ENCODE results near the gene BAIAP2L2.
A peak's percentile ranks its signal among the peaks of the same experiment; 100 is the strongest.
"Not testable (repeated sequence)": the region's sequence is repeated elsewhere in the genome, so short reads cannot be mapped to it uniquely, and the experiment has no call there.

BAIAP2L2 gene

DNA sequence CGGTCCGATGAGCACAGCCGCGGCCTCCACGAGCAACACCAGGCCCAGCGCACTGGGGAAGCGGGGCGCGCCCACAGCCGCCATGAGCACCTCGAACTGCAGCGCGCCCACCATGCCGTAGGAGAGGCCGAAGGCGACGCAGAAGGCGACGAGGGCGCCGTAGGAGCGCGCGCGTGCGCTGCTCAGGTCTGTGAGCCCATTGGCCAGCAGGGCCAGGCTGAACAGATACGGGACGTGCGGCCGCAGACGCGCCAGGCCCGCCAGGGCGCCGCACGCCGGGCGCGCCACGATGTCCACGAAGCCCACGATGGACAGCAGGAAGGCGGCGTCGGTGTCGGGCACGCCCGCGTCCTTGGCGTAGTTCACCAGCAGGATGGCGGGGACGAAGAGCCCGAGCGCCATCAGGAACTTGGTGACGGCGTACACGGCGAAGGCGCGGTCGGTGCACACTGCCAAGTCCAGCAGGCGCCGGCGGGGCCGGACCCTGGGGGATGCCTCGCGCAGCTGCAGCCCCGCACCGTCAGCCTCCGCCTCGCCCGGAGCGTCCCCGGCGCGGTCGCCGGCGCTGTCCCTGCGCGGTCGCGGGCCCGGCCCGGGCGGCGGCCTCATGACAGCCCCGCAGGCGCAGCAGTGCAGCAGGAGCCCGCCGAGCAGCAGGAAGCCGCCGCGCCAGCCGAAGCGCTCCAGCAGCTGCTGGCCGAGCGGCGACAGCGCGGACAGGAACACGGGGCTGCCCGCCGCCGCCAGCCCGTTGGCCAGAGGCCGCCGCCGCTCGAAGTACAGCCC lies 29.4 kb downstream of the BAIAP2L2 start:
- DNase-seq (ENCODE audit: low read depth): no peak

DNA sequence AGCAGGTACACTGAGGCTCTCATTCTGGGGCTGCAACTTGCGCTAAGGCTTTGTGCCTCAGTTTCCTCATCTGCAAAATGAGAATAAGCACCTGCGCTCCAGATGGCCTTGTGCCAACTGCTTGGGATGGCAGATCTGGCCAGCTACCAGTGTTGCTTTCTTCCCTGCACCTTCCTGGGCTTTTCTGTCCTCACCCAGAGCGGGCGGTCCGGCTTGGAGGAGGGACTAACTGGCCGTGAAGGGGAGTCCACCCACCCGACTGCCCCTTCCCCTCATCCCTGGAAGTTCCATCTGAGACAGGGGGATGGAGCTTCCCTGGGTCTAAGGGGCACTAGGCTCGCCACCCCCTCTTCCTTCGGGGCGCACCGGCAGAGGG lies 30.0 kb downstream of the BAIAP2L2 start:
- no peak for DNase-seq (ENCODE audit: low read depth)

DNA sequence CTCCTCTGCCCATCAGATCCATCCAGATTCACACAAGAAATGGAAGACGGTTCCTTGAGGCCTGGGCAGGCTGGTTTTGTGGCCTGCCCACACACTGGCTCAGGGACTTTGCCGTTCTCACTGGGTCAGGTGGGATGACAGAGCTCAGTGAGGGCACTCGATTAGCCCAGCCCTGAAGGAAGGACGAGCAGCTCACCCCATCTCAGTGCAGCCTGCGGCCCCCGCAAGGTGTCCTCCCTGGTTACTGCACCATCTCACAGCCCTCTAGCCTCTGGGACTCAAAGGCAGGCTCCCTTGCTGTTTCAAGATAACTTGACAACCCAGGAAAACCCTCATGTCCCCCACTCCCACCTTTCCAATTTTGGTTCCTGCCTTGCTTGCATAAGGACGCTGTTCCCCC lies 30.7 kb downstream of the BAIAP2L2 start:
- no peak for DNase-seq (ENCODE audit: low read depth)

DNA sequence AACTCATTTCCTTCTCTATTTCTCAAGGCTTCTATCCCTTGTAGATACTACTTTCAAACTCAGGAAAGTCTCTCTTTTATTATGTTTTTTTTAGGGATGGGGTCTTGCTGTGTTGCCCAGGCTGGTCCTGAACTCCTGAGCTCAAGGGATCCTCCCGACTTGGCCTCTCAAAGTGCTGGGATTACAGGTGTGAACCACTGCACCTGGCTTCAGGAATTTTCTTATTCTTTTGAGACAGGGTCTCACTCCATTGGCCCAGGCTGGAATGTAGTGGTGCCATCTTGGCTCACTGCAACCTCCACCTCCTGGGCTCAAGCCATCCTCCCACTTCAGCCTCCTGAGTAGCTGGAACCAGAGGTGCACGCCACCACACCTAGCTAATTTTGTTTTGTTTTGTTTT lies 31.3 kb downstream of the BAIAP2L2 start:
- not testable (repeated sequence) for DNase-seq (ENCODE audit: low read depth)

DNA sequence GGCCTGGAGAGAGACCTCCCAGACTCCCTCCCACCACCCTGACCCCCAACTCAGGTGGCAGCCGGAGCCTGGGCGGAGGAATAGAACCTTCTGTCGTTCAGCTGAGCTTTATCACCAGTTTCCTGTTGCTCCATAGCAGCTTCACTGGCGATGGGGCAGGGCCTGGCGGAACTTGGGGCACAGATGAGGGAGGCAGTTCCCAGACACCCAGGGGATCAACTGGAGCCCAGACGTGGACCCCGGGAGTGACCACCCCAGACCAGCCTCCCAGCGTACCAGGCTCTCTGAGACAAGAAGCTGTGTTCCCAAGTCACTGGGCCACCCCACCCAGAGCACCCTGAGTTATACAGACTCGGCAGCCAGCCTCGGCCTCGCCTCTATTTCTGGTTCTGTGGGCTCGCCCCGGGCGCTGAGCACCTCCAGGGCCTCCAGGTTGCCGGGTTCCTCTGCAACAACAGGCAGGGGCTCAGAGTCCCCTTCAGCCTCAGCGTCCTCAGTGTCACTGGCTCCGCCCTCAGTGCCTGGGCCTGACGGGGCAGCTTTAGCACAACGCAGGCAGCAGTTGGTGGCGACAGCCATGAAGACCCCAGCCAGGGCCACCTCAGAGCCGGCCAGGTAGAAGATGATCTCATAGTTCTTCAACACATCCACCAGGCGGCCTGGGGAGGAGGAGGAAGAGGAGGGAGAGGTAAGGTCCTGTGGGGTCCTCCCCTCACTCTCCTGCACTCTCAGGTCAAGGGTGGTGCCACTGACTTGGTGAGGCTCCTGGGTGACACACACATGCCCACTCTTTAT lies 32.2 kb downstream of the BAIAP2L2 start:
- DNase-seq (ENCODE audit: low read depth): no peak

DNA sequence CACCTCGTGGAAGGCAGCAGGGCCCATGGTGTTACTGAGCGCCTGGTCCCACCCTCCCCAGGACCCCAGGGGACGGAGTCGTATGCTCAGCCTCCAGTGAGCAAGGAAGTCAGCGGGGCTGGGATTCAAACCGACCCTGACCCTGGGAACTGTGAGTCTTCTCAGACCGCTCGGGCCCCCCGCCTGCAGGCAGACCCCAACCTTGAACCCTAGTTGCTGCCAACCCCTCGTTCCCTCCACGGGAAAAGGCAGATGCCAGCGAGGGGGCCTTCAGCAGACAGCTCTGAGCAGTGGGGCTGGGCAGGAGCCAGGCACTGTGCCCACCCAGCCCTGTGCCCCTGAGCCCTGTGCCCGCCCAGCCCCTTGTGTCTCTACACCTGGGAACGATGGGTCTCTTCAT lies 32.9 kb downstream of the BAIAP2L2 start:
- DNase-seq (ENCODE audit: low read depth): no peak

DNA sequence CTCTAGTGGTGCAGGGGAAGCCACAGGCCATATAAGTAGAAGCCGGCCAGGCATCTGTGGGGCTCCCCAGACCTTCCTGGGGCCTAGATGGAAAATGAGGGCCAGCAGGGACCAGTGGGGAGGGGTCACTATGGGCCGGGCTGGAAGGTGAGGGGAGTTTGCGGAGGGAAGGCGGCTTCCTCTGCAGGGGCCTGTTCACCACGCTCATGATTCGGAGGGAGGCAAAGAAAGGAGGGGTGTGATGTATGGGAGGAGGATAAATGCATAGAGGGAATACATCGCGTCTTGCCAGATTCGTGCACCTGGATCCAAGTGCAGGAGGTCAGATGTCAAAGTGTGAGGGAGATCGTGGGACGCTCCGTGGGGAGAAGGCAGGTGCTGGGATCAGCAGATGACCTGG lies 33.4 kb downstream of the BAIAP2L2 start:
- DNase-seq (ENCODE audit: low read depth): no peak

DNA sequence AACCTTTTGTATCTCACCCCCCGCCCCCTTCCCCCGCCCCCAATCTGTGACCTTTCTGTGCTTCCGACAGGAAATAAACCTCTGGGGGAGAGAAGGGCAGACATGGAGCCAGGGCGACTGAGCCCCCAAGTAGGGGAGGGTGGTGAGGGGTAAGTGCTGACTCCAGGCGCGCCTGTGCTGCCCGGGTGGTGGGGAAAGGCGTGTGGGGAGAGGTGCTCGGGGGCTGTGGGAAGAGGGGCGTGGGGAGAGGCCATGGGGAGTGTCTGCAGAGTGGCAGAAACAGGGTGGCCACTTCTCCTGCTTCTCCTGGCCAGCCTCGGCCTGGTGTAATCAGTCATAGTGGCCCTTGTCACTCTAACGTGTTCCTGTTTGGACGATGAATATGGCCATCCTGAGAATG lies 34.5 kb downstream of the BAIAP2L2 start:
- DNase-seq (ENCODE audit: low read depth): no peak

DNA sequence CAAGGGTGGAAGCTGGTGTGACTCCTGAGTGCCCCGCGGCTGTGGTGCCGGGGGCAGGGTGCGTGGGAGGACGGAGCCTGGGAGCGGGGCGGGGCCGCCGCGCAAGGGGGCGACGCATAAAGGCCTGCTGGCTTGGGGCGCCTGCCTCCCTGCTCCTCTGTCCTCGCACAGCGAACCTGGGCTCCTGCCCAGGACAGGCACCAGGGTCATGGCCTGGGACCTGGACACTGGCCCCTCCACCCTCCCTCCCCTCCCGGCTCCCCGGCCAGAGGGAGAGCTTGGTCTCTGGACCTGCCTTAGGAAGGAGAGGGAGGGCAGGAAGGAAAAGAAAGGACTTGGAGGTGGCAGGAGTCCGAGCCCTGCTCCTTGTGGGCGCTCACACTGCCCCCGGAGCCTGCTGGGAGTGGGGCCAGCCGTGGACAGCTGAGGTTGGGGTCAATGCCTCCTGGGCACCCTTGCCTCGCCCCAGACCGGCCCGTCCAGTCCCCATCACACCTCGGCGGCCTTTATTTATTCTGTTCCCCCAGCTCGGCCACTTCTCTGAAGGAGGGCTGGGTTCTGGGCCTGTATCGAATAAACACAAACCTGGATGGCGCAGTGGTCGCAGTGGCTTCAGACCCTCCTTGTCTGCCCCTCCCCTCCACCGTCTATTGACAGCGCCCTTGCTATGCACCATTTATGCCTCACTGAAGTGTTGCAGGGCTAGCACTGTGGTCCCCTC lies 35.2 kb downstream of the BAIAP2L2 start:
- DNase-seq (ENCODE audit: low read depth): no peak

DNA sequence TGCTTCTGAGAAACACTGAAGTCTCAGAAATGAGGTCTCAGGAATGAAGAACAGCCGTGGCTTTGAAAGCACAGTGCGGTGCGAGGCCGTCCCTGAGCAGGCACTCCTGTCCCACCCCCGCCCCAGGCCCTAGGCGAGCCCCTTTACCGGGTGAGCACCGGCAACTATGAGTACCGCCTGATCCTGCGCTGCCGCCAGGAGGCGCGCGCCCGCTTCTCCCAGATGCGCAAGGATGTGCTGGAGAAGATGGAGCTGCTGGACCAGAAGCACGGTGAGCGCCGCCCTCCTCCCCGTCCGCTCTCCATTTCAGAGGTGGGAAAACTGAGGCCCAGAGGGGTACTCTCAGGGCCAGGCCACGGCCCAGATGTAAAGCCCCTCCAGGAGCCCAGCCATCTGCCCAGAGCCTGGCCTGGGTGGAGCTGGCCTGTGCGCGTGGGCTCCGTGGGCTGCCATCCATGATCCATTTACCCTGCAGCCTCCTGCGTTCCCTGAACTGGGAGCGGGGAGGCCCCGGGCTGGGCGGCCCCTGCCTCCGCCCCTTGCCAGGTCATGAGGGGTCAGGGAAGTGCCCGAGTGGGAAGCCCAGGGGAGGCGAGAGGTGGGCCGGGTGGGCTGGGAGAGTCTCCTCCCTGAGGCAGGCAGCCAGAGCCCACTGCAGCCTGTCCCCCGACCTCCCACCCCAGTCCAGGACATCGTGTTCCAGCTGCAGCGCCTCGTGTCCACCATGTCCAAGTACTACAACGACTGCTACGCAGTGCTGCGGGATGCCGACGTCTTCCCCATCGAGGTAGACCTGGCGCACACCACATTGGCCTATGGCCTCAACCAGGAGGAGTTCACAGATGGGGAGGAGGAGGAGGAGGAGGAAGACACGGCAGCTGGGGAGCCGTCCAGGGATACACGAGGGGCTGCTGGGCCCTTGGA lies 36.0 kb downstream of the BAIAP2L2 start:
- DNase-seq (ENCODE audit: low read depth): no peak

DNA sequence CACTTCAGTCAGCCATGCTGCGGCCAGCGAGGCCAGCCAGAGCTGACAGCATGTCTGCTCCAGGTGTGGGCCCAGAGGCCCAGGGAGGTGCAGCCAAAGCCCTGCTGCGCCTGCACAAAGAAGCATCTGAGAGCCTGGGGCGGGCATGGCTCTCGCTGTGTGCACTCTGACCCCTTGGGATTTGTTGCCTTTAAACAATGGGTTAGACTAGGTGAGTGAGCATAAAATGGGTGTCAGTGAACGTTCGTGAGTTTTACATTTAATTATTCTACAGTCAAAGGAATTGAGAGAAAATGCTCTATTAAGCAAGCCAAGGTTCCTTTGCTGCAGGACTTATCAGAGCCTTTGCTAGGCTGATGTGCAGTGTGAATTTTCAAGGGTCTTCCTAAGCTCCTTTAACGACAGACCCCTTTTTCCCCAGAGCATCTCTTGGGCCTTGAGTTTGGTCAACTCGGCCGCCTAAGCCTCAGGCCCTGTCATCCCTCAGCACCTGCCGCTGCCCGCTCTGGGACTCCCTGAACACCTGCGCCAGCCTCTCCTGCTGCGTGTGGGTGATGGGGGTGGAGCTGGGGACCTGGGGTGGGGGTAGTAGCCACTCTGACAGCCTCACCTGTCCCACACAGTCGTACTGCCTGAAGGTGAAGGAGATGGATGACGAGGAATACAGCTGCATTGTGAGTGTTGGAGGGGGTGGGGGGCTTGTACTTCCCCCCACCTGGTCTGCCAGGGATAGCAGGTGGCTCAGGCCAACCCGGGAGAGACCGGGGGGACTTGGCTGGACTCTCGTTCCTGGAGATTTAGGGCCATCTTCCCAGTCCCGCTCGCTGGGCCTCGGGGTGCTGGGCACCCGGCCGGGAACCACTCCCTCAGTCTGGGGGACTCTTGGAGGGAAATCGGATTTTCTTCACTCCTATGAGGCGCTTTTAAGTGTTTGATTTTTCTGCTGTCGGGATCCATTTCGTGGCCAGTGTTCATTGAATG lies 37.0 kb downstream of the BAIAP2L2 start:
- DNase-seq (ENCODE audit: low read depth): no peak

DNA sequence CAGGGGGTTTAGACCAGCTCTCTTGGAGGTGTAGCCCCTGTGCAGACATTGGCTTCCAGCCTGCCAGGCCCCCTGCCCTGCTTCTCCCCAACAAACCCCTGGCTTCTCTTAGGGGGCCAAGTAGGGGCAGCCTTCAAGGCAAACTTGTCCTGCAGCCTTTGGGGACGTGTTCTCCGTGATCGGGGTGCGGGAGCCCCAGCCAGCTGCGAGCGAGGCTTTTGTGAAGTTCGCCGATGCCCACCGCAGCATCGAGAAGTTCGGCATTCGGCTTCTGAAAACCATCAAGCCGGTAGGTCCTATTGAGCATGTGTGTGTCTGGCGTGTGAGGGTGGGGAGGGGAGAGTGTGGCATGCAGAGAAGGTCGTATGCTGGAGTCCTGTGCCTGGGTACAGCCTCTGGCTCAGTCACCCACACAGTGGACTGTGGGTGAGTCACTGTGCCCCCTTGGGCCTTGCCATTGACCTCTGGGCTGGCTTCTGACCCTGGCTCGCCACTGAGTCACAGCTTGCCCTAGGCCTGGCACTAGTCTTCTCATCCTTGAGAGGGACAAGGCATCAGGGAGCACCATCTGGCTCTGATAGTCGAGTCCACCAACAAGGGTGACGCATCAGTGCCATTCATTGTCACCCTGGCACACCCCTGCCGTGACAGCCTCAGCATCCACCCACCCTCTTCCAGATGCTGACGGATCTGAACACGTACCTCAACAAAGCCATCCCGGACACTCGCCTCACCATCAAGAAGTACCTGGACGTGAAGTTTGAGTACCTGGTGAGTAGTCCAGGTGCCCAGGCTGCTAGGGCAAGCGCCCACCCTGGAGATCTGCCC lies 37.9 kb downstream of the BAIAP2L2 start:
- no peak for DNase-seq (ENCODE audit: low read depth)

DNA sequence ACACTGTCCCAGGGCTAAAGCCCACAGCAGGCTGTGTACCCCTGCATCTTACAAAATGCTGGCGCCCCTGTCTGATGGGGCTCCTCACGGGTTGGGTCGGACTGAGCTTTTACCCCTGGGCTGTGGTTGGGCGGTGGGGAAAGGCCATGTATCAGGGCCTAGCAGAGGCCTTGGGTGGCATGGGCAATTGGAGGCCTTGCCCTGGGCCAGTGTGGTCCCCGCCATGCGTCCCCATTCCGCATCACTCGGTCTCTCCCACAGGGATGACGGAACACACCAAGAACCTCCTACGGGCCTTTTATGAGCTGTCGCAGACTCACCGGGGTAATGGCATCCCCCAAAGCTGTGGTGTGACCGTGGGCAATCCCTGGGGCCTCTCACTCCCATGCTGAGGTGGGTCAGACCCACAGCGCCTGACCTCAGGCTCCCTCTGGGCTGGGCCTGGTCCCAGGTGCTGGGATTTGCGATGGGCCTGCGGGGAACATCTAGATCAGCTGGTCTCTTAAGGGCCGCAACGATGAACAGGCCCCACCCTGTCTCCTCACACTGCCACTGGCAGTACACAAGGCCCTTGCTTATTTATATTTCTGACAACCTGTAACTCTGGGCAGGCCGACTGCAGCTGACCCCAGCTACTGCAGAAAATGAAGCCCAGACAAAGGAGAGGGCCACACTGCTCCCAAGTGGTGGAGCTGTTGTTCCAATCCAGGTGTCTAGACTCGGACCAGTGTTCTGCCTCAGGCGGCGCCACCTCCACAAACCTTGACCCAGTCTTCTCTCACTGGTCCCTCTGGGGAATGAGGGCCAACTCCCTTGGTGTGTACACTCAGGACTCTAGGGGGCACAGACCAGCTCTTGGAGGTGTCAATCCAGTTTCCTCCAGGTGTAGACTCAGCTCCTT lies 38.8 kb downstream of the BAIAP2L2 start:
- DNase-seq (ENCODE audit: low read depth): no peak

DNA sequence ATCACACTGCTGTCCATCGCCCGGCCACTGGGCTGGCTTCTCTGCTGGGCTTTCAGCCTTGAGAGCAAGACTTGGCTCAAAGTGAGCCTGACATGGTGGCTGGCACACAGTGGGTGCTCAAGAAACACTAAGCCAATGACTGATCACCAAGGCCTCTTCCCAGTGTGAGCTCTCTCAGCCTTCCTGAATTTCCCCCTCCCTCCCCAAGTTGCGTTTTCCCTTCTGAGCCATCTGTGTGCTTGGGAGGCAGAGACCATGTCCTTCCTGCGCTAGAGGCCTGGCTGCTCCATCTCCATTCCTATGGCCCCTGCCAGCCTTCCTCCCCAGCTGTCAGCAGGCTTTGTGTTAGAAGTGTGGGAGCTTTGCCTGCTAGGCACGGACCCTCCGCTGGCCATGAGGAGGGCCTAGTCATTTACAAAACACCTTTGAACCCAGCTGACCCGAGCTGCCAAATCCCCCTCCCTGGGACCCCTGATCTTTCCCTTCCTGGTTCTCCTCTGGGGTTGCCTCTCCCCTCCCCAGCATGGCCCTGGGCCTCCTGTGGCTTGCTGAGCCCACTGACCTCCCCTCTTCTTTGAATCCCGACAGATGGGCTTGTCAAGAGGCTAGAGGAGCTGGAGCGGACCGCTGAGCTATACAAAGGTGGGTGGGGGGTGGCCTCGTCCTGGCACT lies 40.1 kb downstream of the BAIAP2L2 start:
- DNase-seq (ENCODE audit: low read depth): no peak

DNA sequence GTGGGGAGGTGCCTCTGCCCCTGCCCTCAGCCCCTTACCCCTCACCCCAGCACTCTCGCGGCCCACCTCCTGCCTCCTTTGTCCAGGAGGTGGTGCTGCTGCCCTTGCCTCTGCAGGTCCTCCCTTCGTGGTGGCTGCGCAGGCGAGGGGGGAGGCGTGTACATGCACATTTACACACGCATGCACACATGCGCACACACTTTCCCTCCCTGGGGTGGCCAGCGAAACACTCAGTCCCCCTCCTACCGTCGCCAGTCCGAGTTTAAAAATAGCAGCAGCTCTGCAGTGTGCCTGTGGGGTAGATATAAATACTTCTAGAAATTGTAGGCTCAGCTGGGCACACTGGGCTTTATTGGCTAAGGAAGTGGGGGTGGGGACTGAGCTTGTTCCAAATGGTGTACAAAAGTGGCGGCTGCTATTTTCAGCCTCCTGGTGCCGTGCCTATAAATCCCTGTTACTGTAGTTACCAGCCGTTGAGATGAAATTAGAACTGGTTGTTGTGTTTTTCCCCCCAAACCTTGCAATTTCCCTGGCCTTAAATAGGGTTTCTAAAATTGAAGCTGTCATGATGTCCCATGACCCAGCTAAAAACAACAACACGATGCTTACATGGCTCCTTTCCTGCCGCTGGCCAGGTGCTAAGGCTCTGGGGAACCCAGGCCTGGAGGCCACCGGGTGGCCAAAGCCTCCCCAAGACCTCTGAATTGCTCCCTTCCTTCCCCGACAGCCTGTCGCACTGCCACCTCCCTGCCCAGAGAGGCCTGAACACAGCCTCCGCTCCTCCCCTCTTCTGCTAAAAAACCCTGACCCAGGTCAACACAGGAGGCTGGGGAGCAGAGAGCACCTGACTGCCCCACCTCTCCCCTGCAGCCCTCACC lies 40.9 kb downstream of the BAIAP2L2 start:
- peak; percentile 24 for DNase-seq (ENCODE audit: low read depth)

DNA sequence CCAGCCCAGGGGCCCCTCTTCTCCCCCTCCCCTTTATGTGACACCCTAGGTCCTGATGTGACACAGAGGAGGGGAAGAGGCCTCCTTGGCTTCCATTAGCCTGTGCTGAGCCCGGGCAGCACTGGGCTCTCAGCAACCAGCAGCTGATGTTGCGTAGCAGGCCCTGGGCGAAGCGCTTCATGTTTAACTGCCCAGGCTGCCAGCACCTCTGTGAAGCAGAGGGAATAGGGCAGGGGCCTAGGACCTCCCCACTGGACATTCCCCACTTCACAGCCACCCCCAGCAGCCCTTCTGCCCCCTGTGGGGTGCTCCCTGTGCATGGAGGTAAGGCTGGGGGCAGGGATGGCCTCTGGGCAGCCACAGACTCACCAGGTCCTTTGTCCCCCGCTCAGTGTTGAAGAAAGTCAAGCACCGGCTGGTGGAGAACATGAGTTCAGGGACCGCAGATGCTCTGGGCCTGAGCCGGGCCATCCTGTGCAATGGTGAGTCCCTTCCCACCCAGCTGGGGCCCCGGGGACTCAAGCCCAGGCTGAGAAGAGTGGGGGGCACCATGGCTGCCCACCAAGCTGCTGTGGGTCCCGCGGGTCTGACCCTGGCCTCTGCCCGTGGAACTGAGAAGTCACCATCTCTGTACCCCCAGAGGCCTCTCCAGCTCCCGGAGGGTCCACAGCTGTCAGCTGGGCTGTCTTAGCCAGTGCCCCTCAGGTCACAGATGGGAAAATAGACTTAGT lies 41.7 kb downstream of the BAIAP2L2 start:
- DNase-seq (ENCODE audit: low read depth): no peak
